ENCODE data around the gene RXRA.
A peak's percentile ranks its signal among the peaks of the same experiment; 100 is the strongest.

DNA sequence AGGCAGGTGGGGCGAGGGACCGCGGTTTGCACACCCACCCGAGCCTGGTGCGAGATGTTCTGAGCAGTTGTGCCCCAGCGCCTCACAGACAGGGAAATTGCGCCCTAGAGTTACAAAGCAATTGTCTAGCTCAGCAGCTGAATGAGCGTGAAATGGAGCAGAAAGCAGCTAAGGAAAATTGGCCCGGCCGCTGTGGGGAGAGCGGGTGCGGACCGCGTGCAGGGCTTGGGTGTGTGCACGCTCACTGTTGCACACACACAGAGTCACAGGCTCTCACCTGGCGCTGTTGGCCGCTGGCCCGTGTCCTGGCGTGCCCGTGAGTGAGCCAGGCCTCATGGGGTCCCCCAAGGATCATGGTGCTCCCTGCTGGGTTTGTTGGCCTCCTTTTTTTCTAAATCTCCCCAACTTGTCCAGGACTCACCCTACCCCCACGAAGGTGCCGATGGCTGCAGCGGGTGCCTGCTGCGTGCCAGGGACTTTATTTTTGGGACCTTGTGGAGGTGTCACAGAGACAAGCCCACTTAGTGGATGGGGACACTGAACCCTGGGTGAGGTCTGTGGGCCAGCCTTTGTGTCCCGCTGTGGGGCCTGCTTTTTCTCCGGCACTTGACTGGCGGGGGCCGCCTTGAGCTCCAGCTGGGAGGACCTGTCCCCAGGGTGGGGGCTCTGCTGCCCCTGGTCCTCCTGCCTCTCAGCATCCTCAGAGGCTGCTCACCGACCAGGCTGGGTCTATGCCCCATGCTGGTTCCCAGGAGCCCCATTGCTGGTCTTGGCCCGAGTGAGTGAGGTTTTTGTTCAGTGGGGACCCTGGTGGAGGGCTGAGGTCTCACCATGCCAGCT, 5.2 kb downstream of the RXRA start:
- TF ChIP-seq GABPA (IDR thresholded peaks at IDR 0.05 in 1 of 2, conservative IDR thresholded peaks at IDR 0.05 in 1 of 2) (no peak), RAD21 (IDR thresholded peaks at IDR 0.05) (peak in 1 of 2 donors; percentile 13), JUND (IDR thresholded peaks at IDR 0.05) (no peak), TAF1 (conservative IDR thresholded peaks at IDR 0.05) (no peak), SP1 (IDR thresholded peaks at IDR 0.05) (no peak), YY1 (IDR thresholded peaks at IDR 0.05) (no peak), FOXA2 (IDR thresholded peaks at IDR 0.05) (no peak), HNF4G (IDR thresholded peaks at IDR 0.05) (no peak), FOXA1 (IDR thresholded peaks at IDR 0.05) (no peak)
- TF ChIP-seq, protein P1, sequence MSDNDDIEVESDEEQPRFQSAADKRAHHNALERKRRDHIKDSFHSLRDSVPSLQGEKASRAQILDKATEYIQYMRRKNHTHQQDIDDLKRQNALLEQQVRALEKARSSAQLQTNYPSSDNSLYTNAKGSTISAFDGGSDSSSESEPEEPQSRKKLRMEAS (IDR thresholded peaks at IDR 0.05), result no peak
- TF ChIP-seq, protein P2, sequence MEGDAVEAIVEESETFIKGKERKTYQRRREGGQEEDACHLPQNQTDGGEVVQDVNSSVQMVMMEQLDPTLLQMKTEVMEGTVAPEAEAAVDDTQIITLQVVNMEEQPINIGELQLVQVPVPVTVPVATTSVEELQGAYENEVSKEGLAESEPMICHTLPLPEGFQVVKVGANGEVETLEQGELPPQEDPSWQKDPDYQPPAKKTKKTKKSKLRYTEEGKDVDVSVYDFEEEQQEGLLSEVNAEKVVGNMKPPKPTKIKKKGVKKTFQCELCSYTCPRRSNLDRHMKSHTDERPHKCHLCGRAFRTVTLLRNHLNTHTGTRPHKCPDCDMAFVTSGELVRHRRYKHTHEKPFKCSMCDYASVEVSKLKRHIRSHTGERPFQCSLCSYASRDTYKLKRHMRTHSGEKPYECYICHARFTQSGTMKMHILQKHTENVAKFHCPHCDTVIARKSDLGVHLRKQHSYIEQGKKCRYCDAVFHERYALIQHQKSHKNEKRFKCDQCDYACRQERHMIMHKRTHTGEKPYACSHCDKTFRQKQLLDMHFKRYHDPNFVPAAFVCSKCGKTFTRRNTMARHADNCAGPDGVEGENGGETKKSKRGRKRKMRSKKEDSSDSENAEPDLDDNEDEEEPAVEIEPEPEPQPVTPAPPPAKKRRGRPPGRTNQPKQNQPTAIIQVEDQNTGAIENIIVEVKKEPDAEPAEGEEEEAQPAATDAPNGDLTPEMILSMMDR (IDR thresholded peaks at IDR 0.05; ENCODE audit: low read depth, low read length, missing input control), result no peak
- TF ChIP-seq, protein P3, sequence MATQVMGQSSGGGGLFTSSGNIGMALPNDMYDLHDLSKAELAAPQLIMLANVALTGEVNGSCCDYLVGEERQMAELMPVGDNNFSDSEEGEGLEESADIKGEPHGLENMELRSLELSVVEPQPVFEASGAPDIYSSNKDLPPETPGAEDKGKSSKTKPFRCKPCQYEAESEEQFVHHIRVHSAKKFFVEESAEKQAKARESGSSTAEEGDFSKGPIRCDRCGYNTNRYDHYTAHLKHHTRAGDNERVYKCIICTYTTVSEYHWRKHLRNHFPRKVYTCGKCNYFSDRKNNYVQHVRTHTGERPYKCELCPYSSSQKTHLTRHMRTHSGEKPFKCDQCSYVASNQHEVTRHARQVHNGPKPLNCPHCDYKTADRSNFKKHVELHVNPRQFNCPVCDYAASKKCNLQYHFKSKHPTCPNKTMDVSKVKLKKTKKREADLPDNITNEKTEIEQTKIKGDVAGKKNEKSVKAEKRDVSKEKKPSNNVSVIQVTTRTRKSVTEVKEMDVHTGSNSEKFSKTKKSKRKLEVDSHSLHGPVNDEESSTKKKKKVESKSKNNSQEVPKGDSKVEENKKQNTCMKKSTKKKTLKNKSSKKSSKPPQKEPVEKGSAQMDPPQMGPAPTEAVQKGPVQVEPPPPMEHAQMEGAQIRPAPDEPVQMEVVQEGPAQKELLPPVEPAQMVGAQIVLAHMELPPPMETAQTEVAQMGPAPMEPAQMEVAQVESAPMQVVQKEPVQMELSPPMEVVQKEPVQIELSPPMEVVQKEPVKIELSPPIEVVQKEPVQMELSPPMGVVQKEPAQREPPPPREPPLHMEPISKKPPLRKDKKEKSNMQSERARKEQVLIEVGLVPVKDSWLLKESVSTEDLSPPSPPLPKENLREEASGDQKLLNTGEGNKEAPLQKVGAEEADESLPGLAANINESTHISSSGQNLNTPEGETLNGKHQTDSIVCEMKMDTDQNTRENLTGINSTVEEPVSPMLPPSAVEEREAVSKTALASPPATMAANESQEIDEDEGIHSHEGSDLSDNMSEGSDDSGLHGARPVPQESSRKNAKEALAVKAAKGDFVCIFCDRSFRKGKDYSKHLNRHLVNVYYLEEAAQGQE (IDR thresholded peaks at IDR 0.05), result no peak
- TF ChIP-seq, protein P4, sequence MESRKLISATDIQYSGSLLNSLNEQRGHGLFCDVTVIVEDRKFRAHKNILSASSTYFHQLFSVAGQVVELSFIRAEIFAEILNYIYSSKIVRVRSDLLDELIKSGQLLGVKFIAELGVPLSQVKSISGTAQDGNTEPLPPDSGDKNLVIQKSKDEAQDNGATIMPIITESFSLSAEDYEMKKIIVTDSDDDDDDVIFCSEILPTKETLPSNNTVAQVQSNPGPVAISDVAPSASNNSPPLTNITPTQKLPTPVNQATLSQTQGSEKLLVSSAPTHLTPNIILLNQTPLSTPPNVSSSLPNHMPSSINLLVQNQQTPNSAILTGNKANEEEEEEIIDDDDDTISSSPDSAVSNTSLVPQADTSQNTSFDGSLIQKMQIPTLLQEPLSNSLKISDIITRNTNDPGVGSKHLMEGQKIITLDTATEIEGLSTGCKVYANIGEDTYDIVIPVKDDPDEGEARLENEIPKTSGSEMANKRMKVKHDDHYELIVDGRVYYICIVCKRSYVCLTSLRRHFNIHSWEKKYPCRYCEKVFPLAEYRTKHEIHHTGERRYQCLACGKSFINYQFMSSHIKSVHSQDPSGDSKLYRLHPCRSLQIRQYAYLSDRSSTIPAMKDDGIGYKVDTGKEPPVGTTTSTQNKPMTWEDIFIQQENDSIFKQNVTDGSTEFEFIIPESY (IDR thresholded peaks at IDR 0.05), result no peak
